ENCODE measurements around the gene FSIP1.
"Not testable (repeated sequence)": the region's sequence is repeated elsewhere in the genome, so short reads cannot be mapped to it uniquely, and the experiment has no call there.

Gene FSIP1

GRCh38 chr15:39819533-39819932 is 36.9 kb upstream of the FSIP1 start:
- Histone ChIP-seq H3K4me1 (no peaks in the 10 kb centered on the region), H3K36me3 (no peaks in the 10 kb centered on the region), H3K4me3 (ENCODE audit: low read depth, low read length) (no peak overlapping the region), H3K9me3 (no peaks in the 10 kb centered on the region), H3K27me3 (no peaks in the 10 kb centered on the region)
- no peak for TF ChIP-seq CTCF (IDR thresholded peaks at IDR 0.05; ENCODE audit: low read depth, low read length)
- DNase-seq: no peak

GRCh38 chr15:39817892-39818291 is 35.3 kb upstream of the FSIP1 start:
- Histone ChIP-seq H3K9me3 (no peaks in the 10 kb centered on the region), H3K27me3 (no peaks in the 10 kb centered on the region), H3K4me3 (ENCODE audit: low read depth, low read length) (no peak overlapping the region), H3K36me3 (no peaks in the 10 kb centered on the region), H3K4me1 (no peaks in the 10 kb centered on the region)
- no peak for TF ChIP-seq CTCF (IDR thresholded peaks at IDR 0.05; ENCODE audit: low read depth, low read length)
- no peak for DNase-seq

GRCh38 chr15:39814489-39814888 is 31.8 kb upstream of the FSIP1 start:
- H3K4me3 ChIP-seq (ENCODE audit: low read depth, low read length): no peak overlapping the region
- no peaks in the 10 kb centered on the region for H3K36me3 ChIP-seq
- DNase-seq: no peak
- H3K9me3 ChIP-seq: no peaks in the 10 kb centered on the region
- H3K4me1 ChIP-seq: no peaks in the 10 kb centered on the region
- TF ChIP-seq CTCF (IDR thresholded peaks at IDR 0.05; ENCODE audit: low read depth, low read length): no peak
- no peaks in the 10 kb centered on the region for H3K27me3 ChIP-seq

- H3K27me3 ChIP-seq; H3K9me3 ChIP-seq; H3K4me1 ChIP-seq; H3K4me3 ChIP-seq (ENCODE audit: low read depth, low read length); H3K36me3 ChIP-seq; DNase-seq: not testable (repeated sequence)
Observed at GRCh38 chr15:39812651-39813050, 30.0 kb upstream of the FSIP1 start.

- Histone ChIP-seq H3K4me3 (ENCODE audit: low read depth, low read length) (no peak overlapping the region), H3K4me1 (no peaks in the 10 kb centered on the region), H3K9me3 (no peaks in the 10 kb centered on the region), H3K27me3 (no peaks in the 10 kb centered on the region), H3K36me3 (no peaks in the 10 kb centered on the region)
- TF ChIP-seq CTCF (IDR thresholded peaks at IDR 0.05; ENCODE audit: low read depth, low read length): no peak
- no peak for DNase-seq
Observed at GRCh38 chr15:39808909-39809308, 26.3 kb upstream of the FSIP1 start.

- no peak for TF ChIP-seq CTCF (IDR thresholded peaks at IDR 0.05; ENCODE audit: low read depth, low read length)
Observed at GRCh38 chr15:39807791-39808190, 25.1 kb upstream of the FSIP1 start.

GRCh38 chr15:39804026-39804425 is 21.4 kb upstream of the FSIP1 start:
- Histone ChIP-seq H3K27me3 (no peaks in the 10 kb centered on the region), H3K36me3 (no peaks in the 10 kb centered on the region), H3K9me3 (no peaks in the 10 kb centered on the region), H3K4me3 (ENCODE audit: low read depth, low read length) (no peak overlapping the region), H3K4me1 (no peaks in the 10 kb centered on the region)
- TF ChIP-seq CTCF (IDR thresholded peaks at IDR 0.05; ENCODE audit: low read depth, low read length): no peak
- DNase-seq: no peak

More at GRCh38 chr15:39807791-39808190, 25.1 kb upstream of the FSIP1 start:
- no peaks in the 10 kb centered on the region for H3K36me3 ChIP-seq
- H3K9me3 ChIP-seq: no peaks in the 10 kb centered on the region
- H3K4me1 ChIP-seq: no peaks in the 10 kb centered on the region
- DNase-seq: no peak
- no peak overlapping the region for H3K4me3 ChIP-seq (ENCODE audit: low read depth, low read length)
- no peaks in the 10 kb centered on the region for H3K27me3 ChIP-seq
